Inferior parietal cortex (tissue), 1 donor: ENCODE data around the gene EEF1G.
A peak's percentile ranks its signal among the peaks of the same experiment; 100 is the strongest.
"Not testable (repeated sequence)": the region's sequence is repeated elsewhere in the genome, so short reads cannot be mapped to it uniquely, and the experiment has no call there.

Experiments used
- DNase-seq: peaks from one replicate; pipeline ENCODE4 v3.0.0-alpha.2; 2016; ENCODE audit errors: extremely low spot score

EEF1G gene

DNA sequence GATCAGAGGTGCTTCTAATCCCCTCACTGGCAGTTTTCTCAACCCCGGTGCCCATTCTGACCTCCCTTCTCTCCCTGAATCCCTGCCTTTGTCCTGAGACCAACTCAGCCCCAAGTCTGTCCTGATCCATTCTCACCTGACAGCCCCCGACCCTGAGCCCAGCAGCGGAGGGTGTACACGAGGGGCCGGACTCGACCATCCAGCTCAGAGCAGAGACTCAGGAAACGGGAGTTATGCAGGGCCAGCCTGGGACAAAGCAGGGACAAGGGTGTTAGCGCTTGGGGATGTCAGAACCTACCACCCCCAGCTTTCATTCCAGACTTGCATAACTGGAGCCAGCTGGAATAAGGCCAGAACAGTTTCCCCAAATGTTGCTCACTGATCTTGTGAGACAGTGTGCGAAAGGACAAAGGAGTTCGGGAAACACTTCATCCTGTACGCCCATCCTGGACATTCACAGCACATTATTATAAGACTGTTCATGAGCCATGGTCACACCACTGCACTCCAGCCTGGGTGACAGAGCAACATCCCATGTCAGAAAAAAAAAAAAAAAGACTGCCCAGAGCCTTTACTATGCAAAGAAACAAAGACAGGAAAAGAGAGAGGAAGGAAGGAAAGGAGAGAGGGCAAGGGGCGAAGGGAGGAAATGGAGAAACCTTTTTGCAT lies 3.5 kb upstream of the EEF1G start:
- DNase-seq, result no peak

- DNase-seq, result no peak
These were observed 2.1 kb upstream of the EEF1G start for GRCh38 chr11:62575837-62576236.

DNA sequence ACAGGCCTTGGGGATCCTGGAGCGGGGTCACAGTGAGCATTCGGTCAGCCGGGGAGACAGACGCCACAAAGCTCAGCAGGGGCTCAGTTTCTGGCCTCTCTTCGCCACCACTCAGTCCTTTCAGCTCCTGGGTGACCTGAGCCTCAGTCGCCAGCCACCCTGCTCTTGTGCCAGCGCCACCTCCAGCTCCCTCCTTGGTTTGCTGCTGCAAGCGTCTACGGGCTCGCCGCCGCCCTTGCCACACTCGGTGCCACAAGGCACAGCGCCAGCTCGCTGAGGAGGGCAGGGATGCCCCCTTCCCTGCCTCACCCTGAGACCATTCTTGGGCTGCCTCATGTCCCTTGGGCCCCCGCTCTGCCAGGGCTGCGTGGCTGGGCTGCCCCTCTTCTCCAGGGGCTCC lies 1.5 kb upstream of the EEF1G start:
- no peak for DNase-seq

DNA sequence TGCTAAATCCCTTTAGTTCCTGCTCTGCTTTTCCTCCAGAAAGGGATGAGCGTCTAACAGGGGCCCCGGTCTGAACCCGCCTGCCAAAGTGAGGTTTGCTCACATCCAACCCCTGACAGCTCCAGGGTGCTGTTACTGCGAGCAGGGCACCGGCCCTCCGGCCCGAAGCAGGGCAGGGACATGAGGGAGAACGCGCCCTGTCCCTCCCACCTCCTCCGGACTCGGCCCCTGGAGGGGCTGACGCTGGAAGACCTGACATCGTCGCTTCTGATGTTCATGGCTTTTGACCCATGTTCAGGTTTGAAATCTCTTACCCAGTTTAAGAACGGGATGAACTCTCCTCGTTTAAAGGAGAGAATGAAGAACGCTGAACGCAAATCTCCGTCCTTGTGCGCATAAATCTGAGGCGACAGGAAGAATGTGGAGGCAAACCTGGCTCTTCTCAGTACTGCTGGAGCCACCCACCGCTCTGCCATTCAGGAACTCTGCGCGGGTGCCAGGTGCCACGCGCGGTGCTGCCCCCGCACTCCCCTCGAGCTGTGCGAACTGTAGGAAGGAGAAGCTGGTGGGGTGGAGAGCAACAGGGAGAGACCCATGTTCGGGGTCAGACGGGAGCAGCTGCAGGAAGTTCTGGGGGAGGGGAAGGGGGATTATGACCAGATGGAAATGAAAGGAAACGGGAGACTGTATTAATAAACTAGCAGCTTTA lies 826 bp upstream of the EEF1G start:
- DNase-seq, result peak; percentile 38

DNA sequence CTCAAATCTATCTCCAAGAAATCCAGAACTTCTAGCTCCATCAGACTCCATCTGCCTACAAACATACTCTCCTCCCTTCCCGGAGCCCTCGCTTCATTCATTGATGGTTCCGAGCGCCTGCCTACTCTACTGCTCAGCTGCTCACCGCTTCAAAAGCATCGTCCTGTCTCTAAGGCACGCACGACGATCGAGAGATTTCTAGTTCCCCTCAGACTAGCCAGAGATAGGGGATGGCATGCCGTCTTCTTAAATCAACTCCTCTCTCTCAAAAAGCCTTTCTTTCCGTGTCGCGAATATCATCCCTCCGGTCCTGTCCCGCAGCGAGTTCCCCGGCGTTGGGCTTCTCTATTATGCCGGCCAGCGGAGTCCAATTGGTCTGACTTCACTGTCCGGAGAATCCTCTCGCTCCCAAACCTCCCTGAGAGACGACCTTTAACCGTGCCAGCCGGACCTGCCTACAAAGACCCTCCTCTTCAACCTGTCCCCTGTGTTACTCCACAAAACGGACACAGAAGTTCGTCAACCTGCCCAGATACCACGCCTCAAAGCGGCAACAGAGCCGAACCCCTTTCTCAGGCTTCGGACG lies 592 bp downstream of the EEF1G start:
- DNase-seq, result peak; percentile 22

DNA sequence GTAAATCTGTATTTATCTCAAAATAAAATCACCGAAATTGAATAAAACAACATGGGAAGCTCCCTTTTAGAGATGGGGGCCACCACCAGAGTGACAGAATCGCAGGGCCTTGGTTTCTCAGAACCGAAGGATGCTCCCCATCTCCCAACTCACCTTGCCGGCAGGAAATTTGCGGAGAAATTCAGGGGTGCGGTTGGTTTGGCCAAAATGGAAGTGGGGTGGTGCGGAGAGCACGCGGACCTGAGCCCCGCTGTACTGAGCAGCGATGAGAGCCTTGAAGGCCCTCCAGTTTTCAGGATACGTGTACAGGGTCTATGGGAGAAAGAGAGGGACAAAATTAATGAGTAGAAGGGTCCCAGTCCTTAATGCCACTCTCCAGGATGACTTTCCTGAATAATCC lies 1.3 kb downstream of the EEF1G start:
- no peak for DNase-seq

GRCh38 chr11:62571493-62571892 lies 2.2 kb downstream of the EEF1G start:
- DNase-seq, result not testable (repeated sequence)

DNA sequence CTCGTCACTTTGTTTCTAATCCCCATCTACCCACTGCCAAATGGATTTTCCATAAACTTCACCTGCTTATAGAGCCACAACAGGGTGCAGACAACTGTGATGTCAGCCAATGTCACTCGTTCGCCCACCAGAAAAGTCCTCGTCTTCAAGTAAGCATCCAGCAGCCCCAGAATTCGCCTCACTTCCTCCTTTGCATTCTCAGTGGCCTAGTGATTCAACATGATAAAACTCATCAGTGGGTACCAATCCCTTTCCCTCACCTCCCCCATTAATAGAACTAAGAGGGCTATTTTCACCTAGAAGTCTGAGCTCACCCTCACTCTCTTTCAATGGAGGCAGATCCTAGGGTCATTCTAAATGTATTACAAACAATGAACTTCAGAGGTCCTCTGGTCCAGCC lies 2.8 kb downstream of the EEF1G start:
- DNase-seq, result not testable (repeated sequence)

DNA sequence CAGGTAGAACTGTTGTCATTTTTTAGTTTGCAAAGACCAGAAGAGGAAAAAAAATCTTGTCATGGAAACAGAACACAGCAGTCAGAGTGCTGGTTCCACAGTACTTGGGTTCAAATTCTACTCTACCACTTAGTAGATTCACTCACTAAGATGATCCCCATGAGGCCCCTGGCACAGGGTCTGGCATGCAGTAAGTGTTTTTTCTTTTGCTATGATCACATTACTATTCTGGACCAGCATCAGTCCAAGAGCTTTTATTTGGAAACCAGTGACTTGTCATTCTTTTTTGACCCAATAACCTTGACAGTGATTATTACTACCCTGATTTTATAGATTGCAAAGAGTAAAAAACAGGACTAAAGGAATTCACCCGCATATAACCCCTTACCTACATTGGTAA lies 4.1 kb downstream of the EEF1G start:
- DNase-seq, result no peak

- no peak for DNase-seq
These were observed 6.6 kb downstream of the EEF1G start for GRCh38 chr11:62567018-62567633.

- DNase-seq, result no peak
These were observed 7.4 kb downstream of the EEF1G start for GRCh38 chr11:62566247-62566646.

DNA sequence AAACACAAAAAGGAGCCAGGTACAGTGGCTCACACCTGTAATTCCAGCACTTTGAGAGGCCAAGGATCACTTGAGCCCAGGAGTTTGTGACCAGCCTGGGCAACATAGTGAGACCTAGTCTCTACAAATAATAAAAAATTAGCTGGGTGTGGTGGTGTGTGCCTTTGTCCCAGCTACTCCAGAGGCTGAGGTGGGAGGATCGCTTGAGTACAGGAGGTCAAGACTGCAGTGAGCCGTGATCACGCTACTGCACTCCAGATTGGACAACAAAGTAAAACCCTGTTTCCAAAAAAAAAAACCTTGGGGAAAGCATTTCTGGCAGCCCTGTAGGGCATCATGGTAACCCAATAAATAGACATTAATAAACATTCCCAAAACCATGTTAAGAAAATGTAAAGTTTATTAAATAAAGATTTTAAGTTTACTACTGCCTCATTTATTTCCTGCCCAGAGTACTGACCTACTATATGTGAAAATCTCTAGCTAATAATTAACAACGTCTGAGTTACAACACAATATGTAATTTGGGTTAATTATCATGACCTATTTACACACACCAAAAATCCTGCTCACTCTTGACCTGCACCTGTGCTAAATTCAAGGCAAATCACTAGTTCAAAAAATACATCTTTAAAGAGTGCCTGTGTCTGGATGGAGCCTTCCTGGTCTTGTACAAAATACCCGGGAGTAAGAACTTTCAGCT lies 8.4 kb downstream of the EEF1G start:
- no peak for DNase-seq

- DNase-seq, result not testable (repeated sequence)
These were observed 11.9 kb downstream of the EEF1G start for GRCh38 chr11:62561677-62562230.

DNA sequence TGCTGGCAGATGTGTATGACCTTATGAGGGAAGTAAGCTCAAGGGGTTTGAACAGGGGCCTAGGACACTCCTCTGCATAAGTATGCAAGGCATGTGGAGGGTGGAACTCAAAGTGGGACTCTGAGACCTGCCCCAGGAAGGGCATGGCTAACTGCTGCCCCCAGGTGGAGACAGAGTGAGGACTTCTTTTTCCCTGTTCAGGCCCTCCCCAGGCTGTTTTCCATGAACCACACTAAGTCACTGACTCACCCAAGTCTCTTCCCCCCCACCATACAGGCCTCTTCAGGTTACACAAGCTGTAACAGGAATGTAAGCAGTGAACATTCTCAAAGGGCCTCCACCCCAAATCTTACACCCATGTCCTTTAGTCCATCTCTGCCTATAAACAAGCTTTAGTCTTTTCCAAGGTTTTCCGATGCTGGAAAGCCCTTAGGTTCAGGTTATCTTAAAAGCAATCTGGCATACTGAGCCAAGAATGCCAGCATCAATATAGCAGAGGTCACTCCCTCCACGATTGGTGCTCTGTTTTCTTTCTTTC lies 13.1 kb downstream of the EEF1G start:
- DNase-seq, result peak; percentile 58

GRCh38 chr11:62559626-62560025 lies 14.1 kb downstream of the EEF1G start:
- not testable (repeated sequence) for DNase-seq

DNA sequence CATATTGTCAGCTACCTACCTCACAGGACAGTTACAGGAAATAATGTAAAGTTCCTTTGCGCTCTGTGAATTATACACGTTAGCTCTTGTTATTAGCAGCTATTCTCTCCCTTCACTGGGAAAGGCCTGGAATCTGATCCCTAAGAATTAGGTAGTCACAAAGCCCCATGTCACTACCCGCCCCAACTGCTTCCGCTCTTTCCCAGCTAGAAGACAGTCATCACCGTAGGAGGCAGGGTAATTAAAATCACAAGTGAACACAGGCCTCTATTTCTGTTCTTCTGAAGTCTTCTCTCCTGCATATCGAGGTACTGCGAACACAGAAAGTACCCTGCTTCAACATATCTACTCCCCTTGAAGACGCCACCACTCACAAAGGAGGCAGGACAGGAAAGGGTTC lies 14.5 kb downstream of the EEF1G start:
- no peak for DNase-seq

DNA sequence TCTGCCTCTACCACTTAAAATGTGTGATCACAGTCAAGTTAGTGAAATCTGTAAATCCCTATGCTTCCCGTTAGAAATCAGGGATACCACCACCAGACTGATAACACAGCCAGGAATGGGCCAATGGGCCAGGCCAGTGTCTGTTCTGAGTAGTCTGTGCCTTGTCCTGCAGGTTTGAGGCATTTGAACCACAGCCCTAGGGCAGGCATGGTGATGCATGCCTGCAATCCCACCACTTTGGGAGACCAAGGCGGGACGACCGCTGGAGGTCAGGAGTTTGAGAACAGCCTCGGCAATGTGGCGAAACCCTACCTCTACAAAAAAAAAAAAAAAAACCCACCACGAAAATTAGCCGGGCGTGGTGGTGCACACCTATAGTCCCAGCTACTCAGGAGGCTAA lies 15.0 kb downstream of the EEF1G start:
- DNase-seq, result no peak

DNA sequence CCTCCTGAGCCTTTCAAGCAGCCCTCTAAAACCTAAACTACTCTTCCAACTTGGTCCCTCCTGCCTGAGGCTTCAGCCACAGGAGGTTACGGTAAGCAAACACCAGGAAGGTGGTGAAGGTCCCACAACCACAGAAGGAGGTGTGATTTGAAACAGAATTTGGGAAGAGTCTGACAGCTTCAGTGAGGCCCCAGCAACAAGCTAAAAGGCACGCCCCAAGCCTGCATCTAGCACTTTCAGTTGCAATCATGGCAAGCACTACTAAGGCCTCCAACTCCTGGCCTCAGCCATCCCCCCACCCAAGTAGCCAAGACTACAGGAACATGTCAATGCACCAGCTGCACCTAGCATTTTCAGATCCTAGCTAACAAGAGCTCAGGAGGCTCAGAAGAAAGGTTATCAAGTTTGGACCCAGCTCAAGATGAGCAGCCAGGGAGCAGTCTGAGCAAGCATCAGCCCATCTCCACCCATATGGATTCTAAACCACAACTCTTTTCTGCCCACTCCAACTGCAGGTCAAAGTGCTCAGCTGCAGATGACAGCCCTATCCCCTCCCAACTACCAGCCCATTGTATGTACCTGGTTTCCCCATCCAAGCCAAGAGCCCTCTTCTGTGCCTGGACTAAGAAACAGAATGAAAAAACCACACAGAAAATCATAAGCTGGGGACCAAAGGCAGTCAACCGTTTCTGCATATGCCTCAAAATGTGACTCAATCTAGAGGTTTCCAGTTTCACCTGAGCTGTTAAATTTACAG lies 16.6 kb downstream of the EEF1G start:
- no peak for DNase-seq

DNA sequence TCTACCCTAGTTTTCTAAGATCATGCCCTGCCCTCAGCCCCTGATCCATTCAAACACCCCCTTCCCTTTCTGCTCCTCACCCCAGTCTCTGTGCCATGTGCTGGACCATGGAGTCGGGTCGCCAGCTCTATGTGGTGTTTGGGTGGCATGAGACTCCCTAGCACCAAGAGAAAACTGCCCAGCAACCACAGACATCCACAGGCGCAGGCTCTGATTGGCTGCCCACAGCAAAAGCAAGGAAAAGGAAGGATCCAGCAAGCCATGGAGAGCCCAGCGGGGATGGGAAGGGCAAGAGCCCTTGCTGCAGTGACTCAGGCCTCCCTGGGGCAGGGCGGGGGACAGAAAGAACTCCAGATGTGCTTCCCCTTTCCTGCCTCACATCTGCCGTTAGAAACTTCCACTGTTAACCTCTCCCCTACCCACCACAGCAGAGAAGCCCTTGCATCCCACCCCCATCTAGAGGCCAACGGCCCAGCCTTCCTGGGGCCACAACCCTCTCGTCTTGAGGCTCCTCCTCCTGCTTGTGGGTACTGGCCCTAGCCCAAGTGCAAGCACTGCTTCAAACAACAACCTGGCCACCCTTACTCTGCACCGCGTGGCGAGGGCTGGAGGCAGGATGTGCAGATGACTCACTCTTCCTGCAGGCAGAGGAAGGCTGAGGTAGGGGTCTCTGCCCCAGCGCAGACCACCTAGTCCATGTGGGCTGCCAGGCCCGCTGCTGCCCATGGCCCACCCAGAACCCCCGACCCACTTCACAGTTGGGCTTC lies 17.4 kb downstream of the EEF1G start:
- peak; percentile 57 for DNase-seq
